OCI-LY1 (cell line): ENCODE measurements around the gene PLA2G2D.
"Not testable (repeated sequence)": the region's sequence is repeated elsewhere in the genome, so short reads cannot be mapped to it uniquely, and the experiment has no call there.

ENCODE experiments used
- H2AFZ ChIP-seq: fragments of 200-600 bp; sonication (generic), shearing (Covaris generic); 2 replicates; pipeline ENCODE4 v1.6.0; 2014; ENCODE audit warnings: antibody characterized with exemption, mild to moderate bottlenecking, low read length
- H3F3A ChIP-seq: fragments of 200-600 bp; sonication (generic), shearing (Covaris generic); 2 replicates; pipeline ENCODE4 v1.6.0; 2014; ENCODE audit warnings: mild to moderate bottlenecking, antibody characterized with exemption, low read length, moderate library complexity; ENCODE audit not compliant: insufficient read depth
- H3K27ac ChIP-seq: fragments of 200-600 bp; sonication (generic); 2 replicates; pipeline ENCODE4 v1.5.1; 2014; ENCODE audit warnings: low read length, mixed run types, mild to moderate bottlenecking, low read depth; ENCODE audit not compliant: poor library complexity, severe bottlenecking
- H3K27me3 ChIP-seq: fragments of 200-600 bp; sonication (generic); 2 replicates; pipeline ENCODE4 v1.6.0; 2014; ENCODE audit warnings: antibody characterized with exemption, mild to moderate bottlenecking, low read length, moderate library complexity; ENCODE audit not compliant: insufficient read depth
- H3K36me3 ChIP-seq: fragments of 200-600 bp; sonication (generic); 2 replicates; pipeline ENCODE4 v1.6.1; 2014; ENCODE audit warnings: mild to moderate bottlenecking, antibody characterized with exemption, low read length, moderate library complexity, mixed read lengths; ENCODE audit not compliant: insufficient read depth
- H3K4me1 ChIP-seq: fragments of 200-600 bp; sonication (generic); 2 replicates; pipeline ENCODE4 v1.5.1; 2014; ENCODE audit warnings: mild to moderate bottlenecking, low read length, moderate library complexity; ENCODE audit not compliant: insufficient read depth, severe bottlenecking
- H3K4me2 ChIP-seq: fragments of 200-600 bp; sonication (generic), shearing (Covaris generic); 2 replicates; pipeline ENCODE4 v1.6.1; 2014; ENCODE audit warnings: low read length
- H3K4me3 ChIP-seq: fragments of 200-600 bp; sonication (generic); 2 replicates; pipeline ENCODE4 v1.5.1; 2014; ENCODE audit warnings: low read length, low read depth, mild to moderate bottlenecking, mixed read lengths; ENCODE audit not compliant: poor library complexity, severe bottlenecking
- H3K79me2 ChIP-seq: fragments of 200-600 bp; shearing (Covaris generic); 2 replicates; pipeline ENCODE4 v1.6.1; 2016; ENCODE audit warnings: mixed run types, low read length, mixed read lengths; ENCODE audit not compliant: insufficient read depth
- H3K9ac ChIP-seq: fragments of 200-600 bp; sonication (generic), shearing (Covaris generic); 2 replicates; pipeline ENCODE4 v1.6.1; 2014; ENCODE audit warnings: mild to moderate bottlenecking, low read length, mixed read lengths
- H3K9me2 ChIP-seq: fragments of 200-600 bp; sonication (generic), shearing (Covaris generic); 2 replicates; pipeline ENCODE4 v1.6.1; 2014; ENCODE audit warnings: low read depth, mild to moderate bottlenecking, low read length, mixed read lengths
- H3K9me3 ChIP-seq: fragments of 200-600 bp; shearing (Covaris generic); 2 replicates; pipeline ENCODE4 v1.6.1; 2014; ENCODE audit warnings: low read length, mixed read lengths
- H4K20me1 ChIP-seq: fragments of 200-600 bp; sonication (generic), shearing (Covaris generic); 2 replicates; pipeline ENCODE4 v1.6.0; 2016; ENCODE audit warnings: mild to moderate bottlenecking, low read length; ENCODE audit not compliant: insufficient read depth
- EZH2 ChIP-seq: fragments of 200-600 bp; sonication (generic), shearing (Covaris generic); IDR thresholded peaks from 2 replicates; pipeline ENCODE4 v1.8.0; 2017; ENCODE audit warnings: borderline replicate concordance, mixed run types, mild to moderate bottlenecking, antibody characterized with exemption, low read length, moderate library complexity, mixed read lengths
- TF ChIP-seq, protein P1 (sequence below): fragments of 200-600 bp; sonication (generic), shearing (Covaris generic); IDR thresholded peaks from 2 replicates; pipeline ENCODE4 v1.5.1; 2017; ENCODE audit warnings: mild to moderate bottlenecking, antibody characterized with exemption, low read length, moderate library complexity, mixed read lengths

The PLA2G2D gene

DNA sequence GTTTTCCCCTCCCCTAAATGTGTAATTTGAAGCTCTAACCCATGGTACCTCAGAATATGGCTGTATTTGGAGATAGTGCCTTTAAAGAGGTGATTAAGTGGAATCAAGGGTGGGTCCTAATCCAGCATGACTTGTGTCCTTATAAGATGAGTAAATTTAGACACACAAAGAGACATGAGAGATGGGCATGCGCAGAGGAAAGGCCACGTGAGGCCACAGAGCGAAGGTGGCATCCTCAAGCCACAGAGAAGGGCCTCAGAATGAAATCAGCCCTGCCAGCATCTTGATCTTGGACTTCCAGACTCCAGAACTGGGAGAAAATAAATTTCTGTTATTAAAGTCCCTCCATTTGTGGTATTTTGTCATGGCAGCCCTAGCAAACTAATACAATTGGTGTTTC is 16.9 kb upstream of the PLA2G2D start:
- H3K36me3 ChIP-seq, result no peaks in the 10 kb centered on the region
- no peak overlapping the region for H3K4me3 ChIP-seq
- no peak overlapping the region for H3K4me2 ChIP-seq
- no peak overlapping the region for H2AFZ ChIP-seq
- H3K9me2 ChIP-seq, result no peaks in the 10 kb centered on the region
- no peaks in the 10 kb centered on the region for H3K9me3 ChIP-seq
- H3K4me1 ChIP-seq, result no peaks in the 10 kb centered on the region
- H3K27ac ChIP-seq, result no peak overlapping the region
- no peaks in the 10 kb centered on the region for H3F3A ChIP-seq
- H3K79me2 ChIP-seq, result no peaks in the 10 kb centered on the region
- H4K20me1 ChIP-seq, result no peaks in the 10 kb centered on the region
- TF ChIP-seq, protein P1, sequence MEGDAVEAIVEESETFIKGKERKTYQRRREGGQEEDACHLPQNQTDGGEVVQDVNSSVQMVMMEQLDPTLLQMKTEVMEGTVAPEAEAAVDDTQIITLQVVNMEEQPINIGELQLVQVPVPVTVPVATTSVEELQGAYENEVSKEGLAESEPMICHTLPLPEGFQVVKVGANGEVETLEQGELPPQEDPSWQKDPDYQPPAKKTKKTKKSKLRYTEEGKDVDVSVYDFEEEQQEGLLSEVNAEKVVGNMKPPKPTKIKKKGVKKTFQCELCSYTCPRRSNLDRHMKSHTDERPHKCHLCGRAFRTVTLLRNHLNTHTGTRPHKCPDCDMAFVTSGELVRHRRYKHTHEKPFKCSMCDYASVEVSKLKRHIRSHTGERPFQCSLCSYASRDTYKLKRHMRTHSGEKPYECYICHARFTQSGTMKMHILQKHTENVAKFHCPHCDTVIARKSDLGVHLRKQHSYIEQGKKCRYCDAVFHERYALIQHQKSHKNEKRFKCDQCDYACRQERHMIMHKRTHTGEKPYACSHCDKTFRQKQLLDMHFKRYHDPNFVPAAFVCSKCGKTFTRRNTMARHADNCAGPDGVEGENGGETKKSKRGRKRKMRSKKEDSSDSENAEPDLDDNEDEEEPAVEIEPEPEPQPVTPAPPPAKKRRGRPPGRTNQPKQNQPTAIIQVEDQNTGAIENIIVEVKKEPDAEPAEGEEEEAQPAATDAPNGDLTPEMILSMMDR, result no peak
- TF ChIP-seq EZH2, result no peak
- no peaks in the 10 kb centered on the region for H3K27me3 ChIP-seq
- H3K9ac ChIP-seq, result no peak overlapping the region

DNA sequence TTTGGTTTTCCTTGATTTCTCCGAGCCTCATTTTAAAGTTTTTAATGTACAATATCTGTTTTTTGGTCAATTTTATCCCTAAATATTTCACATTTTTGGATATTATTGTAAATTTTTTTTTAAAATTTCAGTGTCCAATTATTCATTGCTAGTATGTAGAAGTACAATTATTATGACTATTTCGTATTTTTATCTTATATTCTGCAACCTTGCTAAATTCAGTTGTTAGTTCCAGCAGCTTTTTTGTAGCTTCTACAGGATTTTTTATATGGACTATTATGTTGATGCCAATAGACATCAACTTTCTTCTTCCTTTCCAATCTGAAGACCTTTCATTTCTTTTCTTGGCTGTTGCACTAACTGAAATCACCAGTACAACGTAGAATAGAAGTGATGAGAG is 15.7 kb upstream of the PLA2G2D start:
- H3F3A ChIP-seq, result no peaks in the 10 kb centered on the region
- no peaks in the 10 kb centered on the region for H3K27me3 ChIP-seq
- H2AFZ ChIP-seq, result no peak overlapping the region
- H3K79me2 ChIP-seq, result no peaks in the 10 kb centered on the region
- H3K36me3 ChIP-seq, result no peaks in the 10 kb centered on the region
- H3K9ac ChIP-seq, result no peak overlapping the region
- H3K9me3 ChIP-seq, result no peaks in the 10 kb centered on the region
- H3K4me2 ChIP-seq, result no peak overlapping the region
- no peak overlapping the region for H3K27ac ChIP-seq
- no peak overlapping the region for H3K4me3 ChIP-seq
- H3K4me1 ChIP-seq, result no peaks in the 10 kb centered on the region
- H3K9me2 ChIP-seq, result no peaks in the 10 kb centered on the region
- no peaks in the 10 kb centered on the region for H4K20me1 ChIP-seq
- TF ChIP-seq, protein P1, result no peak
- TF ChIP-seq EZH2, result no peak

DNA sequence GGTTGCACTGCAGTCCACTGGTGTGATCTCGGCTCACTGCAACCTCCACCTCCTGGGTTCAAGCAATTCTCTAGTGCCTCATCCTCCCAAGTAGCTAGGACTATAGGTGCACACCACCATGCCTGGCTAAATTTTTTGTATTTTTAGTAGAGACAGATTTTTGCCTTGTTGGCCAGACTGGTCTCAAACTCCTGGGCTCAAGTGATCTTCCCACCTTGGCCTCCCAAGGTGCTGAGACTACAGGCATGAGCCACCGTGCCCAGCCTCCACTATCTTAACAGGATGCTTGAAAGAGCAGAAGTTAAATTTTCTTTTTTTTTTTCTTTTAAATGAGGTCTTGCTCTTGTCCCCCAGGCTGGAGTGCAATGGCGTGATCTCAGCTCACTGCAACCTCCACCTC is 11.2 kb upstream of the PLA2G2D start:
- H2AFZ ChIP-seq, H4K20me1 ChIP-seq, H3K4me3 ChIP-seq, H3K79me2 ChIP-seq, H3K27me3 ChIP-seq, H3K4me1 ChIP-seq, H3K27ac ChIP-seq, H3K9me2 ChIP-seq, H3F3A ChIP-seq, H3K4me2 ChIP-seq, H3K36me3 ChIP-seq, H3K9ac ChIP-seq, H3K9me3 ChIP-seq: not testable (repeated sequence)

DNA sequence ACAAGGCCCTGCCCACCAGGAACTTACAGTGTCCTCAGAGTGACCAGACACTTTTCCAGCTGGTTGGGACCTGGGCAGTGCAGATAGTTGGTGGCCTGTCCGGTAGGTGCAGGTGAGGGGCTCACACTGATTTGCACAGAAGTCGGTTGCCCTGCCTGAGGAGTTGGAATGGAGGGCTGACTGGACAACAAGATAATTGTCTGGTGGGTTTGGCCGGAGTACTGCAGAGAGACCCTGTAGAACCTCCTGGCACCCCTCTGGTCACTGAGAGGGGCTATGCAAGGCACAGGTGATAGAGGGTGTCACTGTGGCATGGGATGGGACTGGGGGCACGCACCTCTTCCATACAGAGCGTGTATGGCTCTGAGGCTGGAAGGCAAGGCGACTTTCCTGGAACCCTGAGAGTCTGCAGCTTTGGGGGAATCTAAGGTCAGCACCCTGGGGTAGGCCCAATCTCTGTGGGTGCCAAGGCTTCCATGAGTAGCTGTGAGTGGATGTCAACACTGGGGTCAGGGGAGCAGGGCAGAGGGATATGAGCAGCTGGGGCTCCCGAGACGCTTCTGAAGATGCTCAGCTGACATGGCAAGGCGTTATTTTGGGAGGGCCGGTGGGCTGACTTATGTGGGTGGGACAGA is 7.6 kb upstream of the PLA2G2D start:
- Histone ChIP-seq H3K9me3 (no peaks in the 10 kb centered on the region), H3K79me2 (no peaks in the 10 kb centered on the region), H4K20me1 (no peaks in the 10 kb centered on the region), H3K4me2 (no peak overlapping the region), H3F3A (no peaks in the 10 kb centered on the region), H3K27ac (no peak overlapping the region), H3K9ac (no peak overlapping the region), H3K27me3 (no peaks in the 10 kb centered on the region), H3K4me3 (no peak overlapping the region), H3K36me3 (no peaks in the 10 kb centered on the region), H3K4me1 (no peaks in the 10 kb centered on the region), H3K9me2 (no peaks in the 10 kb centered on the region), H2AFZ (no peak overlapping the region)
- TF ChIP-seq, protein P1, result no peak
- TF ChIP-seq EZH2, result no peak
